ENCODE data around the gene PPRC1. TPM values are rescaled to one million over a fixed set of nuclear protein-coding genes. Genes with fewer than 3 reads are reported as not detected.

The PPRC1 gene

GRCh38 chr10:102195296-102195870, 62.5 kb downstream of the PPRC1 start:
- H3K79me2 ChIP-seq (ENCODE audit: control insufficient read depth, insufficient read depth, low read length), result no peaks in the 10 kb centered on the region
- no peak overlapping the region for H3K4me3 ChIP-seq (ENCODE audit: low read length)
- H2AK5ac ChIP-seq (ENCODE audit: low read length), result no peak overlapping the region
- H3K27me3 ChIP-seq (ENCODE audit: insufficient read depth, low read length, poor library complexity), result no peaks in the 10 kb centered on the region
- H4K5ac ChIP-seq (ENCODE audit: low read length), result no peak overlapping the region
- H3K4me2 ChIP-seq (ENCODE audit: low read length), result no peak overlapping the region
- no CpG with 5 or more reads among the region's 6 CpGs for WGBS (ENCODE audit: extremely low coverage, insufficient coverage, low lambda C conversion rate)
- H3K18ac ChIP-seq (ENCODE audit: low read length), result no peak overlapping the region
- no peak overlapping the region for H2BK5ac ChIP-seq (ENCODE audit: low read length)
- H2BK120ac ChIP-seq (ENCODE audit: low read depth, low read length), result no peak overlapping the region
- H2BK15ac ChIP-seq (replicated peaks; ENCODE audit: low read depth), result no peak overlapping the region
- no peak overlapping the region for H3K56ac ChIP-seq (ENCODE audit: low read length)
- no peaks in the 10 kb centered on the region for H3K4me1 ChIP-seq (ENCODE audit: control insufficient read depth, low read depth, low read length)
- no peak overlapping the region for H4K8ac ChIP-seq (ENCODE audit: low read depth, low read length)
- DNase-seq, result no peak
- no peak overlapping the region for H3K9ac ChIP-seq (ENCODE audit: low read length)
- H3K4ac ChIP-seq (ENCODE audit: low read depth, low read length), result no peak overlapping the region
- H3K27ac ChIP-seq (ENCODE audit: low read depth, low read length), result no peak overlapping the region
- H3K36me3 ChIP-seq (ENCODE audit: control insufficient read depth, insufficient read depth, low read length), result no peaks in the 10 kb centered on the region
- no peaks in the 10 kb centered on the region for H3K79me1 ChIP-seq (ENCODE audit: low read length)
- no peak overlapping the region for H3K23ac ChIP-seq (ENCODE audit: low read length)

- Histone ChIP-seq H3K4me2 (ENCODE audit: low read length) (no peak overlapping the region), H4K8ac (ENCODE audit: low read depth, low read length) (no peak overlapping the region), H3K23ac (ENCODE audit: low read length) (no peak overlapping the region), H2AK5ac (ENCODE audit: low read length) (no peak overlapping the region), H3K9ac (ENCODE audit: low read length) (no peak overlapping the region), H4K5ac (ENCODE audit: low read length) (no peak overlapping the region), H3K79me2 (ENCODE audit: control insufficient read depth, insufficient read depth, low read length) (no peaks in the 10 kb centered on the region), H3K18ac (ENCODE audit: low read length) (no peak overlapping the region), H2BK120ac (ENCODE audit: low read depth, low read length) (no peak overlapping the region), H3K79me1 (ENCODE audit: low read length) (no peaks in the 10 kb centered on the region), H3K4me1 (ENCODE audit: control insufficient read depth, low read depth, low read length) (no peaks in the 10 kb centered on the region), H3K4me3 (ENCODE audit: low read length) (no peak overlapping the region), H2BK5ac (ENCODE audit: low read length) (no peak overlapping the region), H2BK15ac (replicated peaks; ENCODE audit: low read depth) (no peak overlapping the region), H3K4ac (ENCODE audit: low read depth, low read length) (no peak overlapping the region), H3K27ac (ENCODE audit: low read depth, low read length) (no peak overlapping the region), H3K36me3 (ENCODE audit: control insufficient read depth, insufficient read depth, low read length) (no peaks in the 10 kb centered on the region), H3K27me3 (ENCODE audit: insufficient read depth, low read length, poor library complexity) (no peaks in the 10 kb centered on the region), H3K56ac (ENCODE audit: low read length) (no peak overlapping the region)
- WGBS (ENCODE audit: extremely low coverage, insufficient coverage, low lambda C conversion rate), result no CpG with 5 or more reads among the region's 2 CpGs
- DNase-seq, result no peak
Observed at GRCh38 chr10:102196893-102197292, 64.1 kb downstream of the PPRC1 start.

- no peaks in the 10 kb centered on the region for H3K27me3 ChIP-seq (ENCODE audit: insufficient read depth, low read length, poor library complexity)
- H3K4me3 ChIP-seq (ENCODE audit: low read length), result no peak overlapping the region
- DNase-seq, result no peak
- no peak overlapping the region for H3K23ac ChIP-seq (ENCODE audit: low read length)
- no peaks in the 10 kb centered on the region for H3K36me3 ChIP-seq (ENCODE audit: control insufficient read depth, insufficient read depth, low read length)
- WGBS (ENCODE audit: extremely low coverage, insufficient coverage, low lambda C conversion rate), result no CpG with 5 or more reads among the region's 2 CpGs
- no peak overlapping the region for H3K9ac ChIP-seq (ENCODE audit: low read length)
- H4K8ac ChIP-seq (ENCODE audit: low read depth, low read length), result no peak overlapping the region
- H3K56ac ChIP-seq (ENCODE audit: low read length), result no peak overlapping the region
- H2BK5ac ChIP-seq (ENCODE audit: low read length), result no peak overlapping the region
- H3K27ac ChIP-seq (ENCODE audit: low read depth, low read length), result no peak overlapping the region
- no peak overlapping the region for H3K18ac ChIP-seq (ENCODE audit: low read length)
- H3K79me1 ChIP-seq (ENCODE audit: low read length), result no peaks in the 10 kb centered on the region
- no peak overlapping the region for H3K4ac ChIP-seq (ENCODE audit: low read depth, low read length)
- no peak overlapping the region for H3K4me2 ChIP-seq (ENCODE audit: low read length)
- no peak overlapping the region for H2AK5ac ChIP-seq (ENCODE audit: low read length)
- H2BK120ac ChIP-seq (ENCODE audit: low read depth, low read length), result no peak overlapping the region
- H3K79me2 ChIP-seq (ENCODE audit: control insufficient read depth, insufficient read depth, low read length), result no peaks in the 10 kb centered on the region
- H3K4me1 ChIP-seq (ENCODE audit: control insufficient read depth, low read depth, low read length), result no peaks in the 10 kb centered on the region
- no peak overlapping the region for H4K5ac ChIP-seq (ENCODE audit: low read length)
- H2BK15ac ChIP-seq (replicated peaks; ENCODE audit: low read depth), result no peak overlapping the region
Observed at GRCh38 chr10:102198027-102198426, 65.2 kb downstream of the PPRC1 start.

Small RNA genes lying within 50 kb of the gene (small RNA-seq; reads per million reads assigned to genes)
- gene AL500527.1 (ENCODE audit: insufficient read depth) (not detected), gene AL500527.2 (ENCODE audit: insufficient read depth) (not detected)
